Body of pancreas (tissue), 4 donors: ENCODE data around the gene TOP1. TPM values are rescaled to one million over a fixed set of nuclear protein-coding genes. Genes with fewer than 3 reads are reported as not detected.

Experiments
- ATAC-seq: fragments of 150-250 bp; one replicate; pipeline ENCODE4 v1.9.1; 2016
- DNase-seq, 4 donors: peaks; one replicate each; pipeline ENCODE4 v3.0.0-alpha.2; 2019
- H3K27ac ChIP-seq, 4 donors: fragments of 200-600 bp; sonication (generic); 1 replicate in 3 of 4; 2 replicates in 1 of 4; pipeline versions ENCODE4 v1.5.1 to v1.6.1; 2016 to 2019; ENCODE audit warnings: mild to moderate bottlenecking in 1 of 4, mixed read lengths in 1 of 4, moderate library complexity in 1 of 4
- H3K27me3 ChIP-seq, 2 donors: fragments of 200-600 bp; sonication (generic); one replicate each; pipeline ENCODE4 v1.6.0; 2016; ENCODE audit warnings: mild to moderate bottlenecking in 1 of 2
- H3K36me3 ChIP-seq, 2 donors: fragments of 200-600 bp; sonication (generic); replicated peaks in 1 of 2; 2 replicates each; pipeline ENCODE4 v1.5.1; 2016; ENCODE audit warnings: low read depth in 2 of 2; ENCODE audit not compliant: insufficient read depth in 1 of 2
- H3K4me1 ChIP-seq: fragments of 200-600 bp; sonication (generic); one replicate; pipeline ENCODE4 v1.6.0; 2016
- H3K4me3 ChIP-seq, 2 donors: fragments of 200-600 bp; sonication (generic); 1 replicate in 1 of 2; 2 replicates in 1 of 2; pipeline ENCODE4 v1.5.1; 2016 to 2019
- H3K9me3 ChIP-seq, 3 donors: fragments of 200-600 bp; sonication (generic); 1 replicate in 2 of 3; 2 replicates in 1 of 3; pipeline ENCODE4 v1.5.1; 2016
- CTCF ChIP-seq, 7 experiments: fragments of 450-650 bp in 4 of 7; fragments of 200-600 bp in 3 of 7; sonication (generic) in 3 of 7; IDR thresholded peaks; one replicate each; pipeline ENCODE4 v1.5.1; 2016 to 2019; ENCODE audit warnings: antibody characterized with exemption in 7 of 7
- POLR2A ChIP-seq, 3 donors: fragments of 450-650 bp; IDR thresholded peaks; one replicate each; pipeline ENCODE4 v1.6.1; 2016; ENCODE audit warnings: antibody characterized with exemption in 3 of 3, mild to moderate bottlenecking in 2 of 3
- WGBS, 2 donors: methylation state at CpG; one replicate each; pipeline ENCODE4 v1.1.5; 2017; 5-methylcytosine and 5-hydroxymethylcytosine counted together
- intact Hi-C: fragments of 100-400 bp; cut with DNase I; formaldehyde crosslinking; loops from one replicate; pipeline ENCODE4 v1.15.1; 2023
- total RNA-seq, 2 donors: library from RNA; depleted of rRNA; stranded (reverse); fragments of >200 nt; gene quantifications; one replicate each; pipeline ENCODE4 v1.1.0, GENCODE V29; 2016

The TOP1 gene
- total RNA-seq, 2 donors from 2014 or later, result 12.2 to 18.5 TPM

GRCh38 chr20:41155261-41155660 lies 126.6 kb downstream of the TOP1 start:
- Histone ChIP-seq H3K27ac (no peak overlapping the region), H3K27me3 (no peaks in the 10 kb centered on the region), H3K4me3 (no peak overlapping the region), H3K36me3 (no peaks in the 10 kb centered on the region), H3K9me3 (no peaks in the 10 kb centered on the region), H3K4me1 (peaks cover 7% of the 10 kb centered on the region)
- DNase-seq (no peak), ATAC-seq (no peak)
- intact Hi-C loops, result no loop called here
- no peak for TF ChIP-seq POLR2A (IDR thresholded peaks at IDR 0.05)
- TF ChIP-seq CTCF (IDR thresholded peaks at IDR 0.05), result no peak
- WGBS, 2 donors, result 83 to 89% methylated on average over 5 to 7 of the region's 7 CpGs

- Histone ChIP-seq H3K36me3 (no peaks in the 10 kb centered on the region), H3K9me3 (no peaks in the 10 kb centered on the region), H3K27me3 (no peaks in the 10 kb centered on the region), H3K27ac (no peak overlapping the region), H3K4me1 (peaks cover 7% of the 10 kb centered on the region), H3K4me3 (no peak overlapping the region)
- intact Hi-C loops, result no loop called here
- ATAC-seq (no peak), DNase-seq (no peak)
- WGBS, 2 donors, result 67 to 82% methylated on average over 6 of the region's 6 CpGs
- TF ChIP-seq CTCF (IDR thresholded peaks at IDR 0.05), result no peak
- no peak for TF ChIP-seq POLR2A (IDR thresholded peaks at IDR 0.05)
These were observed 129.5 kb downstream of the TOP1 start for GRCh38 chr20:41158082-41158625.

GRCh38 chr20:41159547-41159946 lies 130.9 kb downstream of the TOP1 start:
- peaks cover 5 to 8% of the 10 kb centered on the region in 2 donors for H3K36me3 ChIP-seq
- 76 to 85% methylated on average over 10 of the region's 10 CpGs for WGBS, 2 donors
- DNase-seq (no peak), ATAC-seq (no peak)
- no peak overlapping the region for H3K4me3 ChIP-seq
- intact Hi-C loops, result no loop called here
- TF ChIP-seq CTCF (IDR thresholded peaks at IDR 0.05) (no peak), POLR2A (IDR thresholded peaks at IDR 0.05) (no peak)
- H3K4me1 ChIP-seq, result peaks cover 7% of the 10 kb centered on the region
- H3K9me3 ChIP-seq, result no peaks in the 10 kb centered on the region
- no peaks in the 10 kb centered on the region for H3K27me3 ChIP-seq
- H3K27ac ChIP-seq, result no peak overlapping the region

- 80 to 87% methylated on average over 2 of the region's 2 CpGs for WGBS, 2 donors
These were observed 132.1 kb downstream of the TOP1 start for GRCh38 chr20:41160686-41161085.

More at GRCh38 chr20:41160686-41161085, 132.1 kb downstream of the TOP1 start:
- ATAC-seq (no peak), DNase-seq (no peak)
- no peak for TF ChIP-seq POLR2A (IDR thresholded peaks at IDR 0.05)
- TF ChIP-seq CTCF (IDR thresholded peaks at IDR 0.05), result no peak
- H3K27ac ChIP-seq, result no peak overlapping the region
- intact Hi-C loops, result no loop called here
- no peaks in the 10 kb centered on the region for H3K27me3 ChIP-seq
- peaks cover 9 to 16% of the 10 kb centered on the region in 2 donors for H3K36me3 ChIP-seq
- no peak overlapping the region for H3K4me3 ChIP-seq
- H3K4me1 ChIP-seq, result peaks cover 7% of the 10 kb centered on the region
- no peaks in the 10 kb centered on the region for H3K9me3 ChIP-seq
